ENCODE results near the gene PTPRF.

GRCh38 chr1:43598622-43599021, 67.9 kb downstream of the PTPRF start:
- no peak for TF ChIP-seq CTCF (IDR thresholded peaks at IDR 0.05)
- no peak for TF ChIP-seq POLR2A (IDR thresholded peaks at IDR 0.05)
- no peak for TF ChIP-seq POLR2AphosphoS5 (IDR thresholded peaks at IDR 0.05)
